Omental fat pad (tissue), 4 donors: ENCODE results near the gene AIF1. TPM values are rescaled to one million over a fixed set of nuclear protein-coding genes. Genes with fewer than 3 reads are reported as not detected.
A peak's percentile ranks its signal among the peaks of the same experiment; 100 is the strongest.

Experiments used
- ATAC-seq: fragments of 150-250 bp; one replicate; pipeline ENCODE4 v1.9.1; 2016; ENCODE audit warnings: mild to moderate bottlenecking, moderate library complexity; ENCODE audit not compliant: low FRiP score
- DNase-seq: peaks from one replicate; pipeline ENCODE4 v3.0.0-alpha.2; 2019; ENCODE audit warnings: low spot score
- total RNA-seq, 4 donors: library from RNA; depleted of rRNA; stranded (reverse); fragments of >200 nt; gene quantifications; one replicate each; pipeline ENCODE4 v1.1.0, GENCODE V29; 2016
- TF ChIP-seq, protein P1 (sequence below), 3 donors: fragments of 450-650 bp; IDR thresholded peaks; one replicate each; pipeline ENCODE4 v1.5.1; 2016 to 2017; ENCODE audit warnings: antibody characterized with exemption in 3 of 3, mild to moderate bottlenecking in 3 of 3, moderate library complexity in 2 of 3

The AIF1 gene
- total RNA-seq, 4 donors from 2014 or later, result 57.3 to 95.1 (median 81.8) TPM

DNA sequence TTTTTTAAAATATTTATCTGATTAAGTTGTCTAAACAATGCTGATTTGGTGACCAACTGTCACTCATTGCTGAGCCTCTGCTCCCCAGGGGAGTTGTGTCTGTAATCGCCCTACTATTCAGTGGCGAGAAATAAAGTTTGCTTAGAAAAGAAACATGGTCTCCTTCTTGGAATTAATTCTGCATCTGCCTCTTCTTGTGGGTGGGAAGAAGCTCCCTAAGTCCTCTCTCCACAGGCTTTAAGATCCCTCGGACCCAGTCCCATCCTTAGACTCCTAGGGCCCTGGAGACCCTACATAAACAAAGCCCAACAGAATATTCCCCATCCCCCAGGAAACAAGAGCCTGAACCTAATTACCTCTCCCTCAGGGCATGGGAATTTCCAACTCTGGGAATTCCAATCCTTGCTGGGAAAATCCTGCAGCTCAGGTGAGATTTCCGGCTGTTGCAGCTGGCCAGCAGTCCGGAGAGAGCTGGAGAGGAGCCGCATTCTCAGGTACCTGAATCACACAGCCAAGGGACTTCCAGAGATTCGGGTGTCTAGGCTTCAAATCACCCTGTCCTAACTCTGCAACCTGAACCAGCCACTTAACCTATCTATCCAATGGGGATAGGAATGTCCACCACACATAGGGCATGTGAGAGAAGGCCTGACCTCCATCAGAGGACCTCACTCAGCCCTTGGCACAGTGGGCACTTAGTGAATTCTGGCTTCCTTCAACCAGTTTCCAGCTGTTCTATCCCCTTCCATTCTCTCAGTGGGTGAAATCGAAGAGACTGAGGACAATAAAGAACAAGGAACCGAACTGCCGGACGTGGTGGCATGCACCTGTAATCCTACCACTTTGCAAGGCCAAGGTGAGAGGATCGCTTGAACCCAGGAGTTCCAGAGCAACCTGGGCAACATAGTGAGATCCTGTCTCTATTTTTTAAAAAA, 36.6 kb upstream of the AIF1 start:
- TF ChIP-seq, protein P1, sequence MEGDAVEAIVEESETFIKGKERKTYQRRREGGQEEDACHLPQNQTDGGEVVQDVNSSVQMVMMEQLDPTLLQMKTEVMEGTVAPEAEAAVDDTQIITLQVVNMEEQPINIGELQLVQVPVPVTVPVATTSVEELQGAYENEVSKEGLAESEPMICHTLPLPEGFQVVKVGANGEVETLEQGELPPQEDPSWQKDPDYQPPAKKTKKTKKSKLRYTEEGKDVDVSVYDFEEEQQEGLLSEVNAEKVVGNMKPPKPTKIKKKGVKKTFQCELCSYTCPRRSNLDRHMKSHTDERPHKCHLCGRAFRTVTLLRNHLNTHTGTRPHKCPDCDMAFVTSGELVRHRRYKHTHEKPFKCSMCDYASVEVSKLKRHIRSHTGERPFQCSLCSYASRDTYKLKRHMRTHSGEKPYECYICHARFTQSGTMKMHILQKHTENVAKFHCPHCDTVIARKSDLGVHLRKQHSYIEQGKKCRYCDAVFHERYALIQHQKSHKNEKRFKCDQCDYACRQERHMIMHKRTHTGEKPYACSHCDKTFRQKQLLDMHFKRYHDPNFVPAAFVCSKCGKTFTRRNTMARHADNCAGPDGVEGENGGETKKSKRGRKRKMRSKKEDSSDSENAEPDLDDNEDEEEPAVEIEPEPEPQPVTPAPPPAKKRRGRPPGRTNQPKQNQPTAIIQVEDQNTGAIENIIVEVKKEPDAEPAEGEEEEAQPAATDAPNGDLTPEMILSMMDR (IDR thresholded peaks at IDR 0.05), result no peak
- no peak for ATAC-seq
- no peak for DNase-seq

DNA sequence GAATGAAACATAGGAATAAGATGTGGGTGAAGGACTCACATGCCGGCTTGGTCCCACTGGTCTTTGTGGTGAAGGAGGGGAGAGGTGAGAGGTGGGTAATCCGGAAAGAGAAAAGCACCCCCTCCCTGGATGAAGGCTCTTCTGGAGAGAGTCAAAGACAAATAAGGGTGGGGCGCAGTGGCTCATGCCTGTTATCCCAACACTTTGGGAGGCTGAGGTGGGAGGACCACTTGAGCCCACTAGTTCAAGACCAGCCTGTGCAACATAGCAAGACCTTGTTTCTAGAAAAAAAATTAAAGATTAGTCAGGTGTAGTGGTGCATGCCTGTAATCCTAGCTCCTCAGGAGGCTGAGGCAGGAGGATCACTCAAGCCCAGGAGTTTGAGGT, 35.9 kb upstream of the AIF1 start:
- TF ChIP-seq, protein P1 (IDR thresholded peaks at IDR 0.05), result no peak
- DNase-seq, result no peak
- no peak for ATAC-seq

DNA sequence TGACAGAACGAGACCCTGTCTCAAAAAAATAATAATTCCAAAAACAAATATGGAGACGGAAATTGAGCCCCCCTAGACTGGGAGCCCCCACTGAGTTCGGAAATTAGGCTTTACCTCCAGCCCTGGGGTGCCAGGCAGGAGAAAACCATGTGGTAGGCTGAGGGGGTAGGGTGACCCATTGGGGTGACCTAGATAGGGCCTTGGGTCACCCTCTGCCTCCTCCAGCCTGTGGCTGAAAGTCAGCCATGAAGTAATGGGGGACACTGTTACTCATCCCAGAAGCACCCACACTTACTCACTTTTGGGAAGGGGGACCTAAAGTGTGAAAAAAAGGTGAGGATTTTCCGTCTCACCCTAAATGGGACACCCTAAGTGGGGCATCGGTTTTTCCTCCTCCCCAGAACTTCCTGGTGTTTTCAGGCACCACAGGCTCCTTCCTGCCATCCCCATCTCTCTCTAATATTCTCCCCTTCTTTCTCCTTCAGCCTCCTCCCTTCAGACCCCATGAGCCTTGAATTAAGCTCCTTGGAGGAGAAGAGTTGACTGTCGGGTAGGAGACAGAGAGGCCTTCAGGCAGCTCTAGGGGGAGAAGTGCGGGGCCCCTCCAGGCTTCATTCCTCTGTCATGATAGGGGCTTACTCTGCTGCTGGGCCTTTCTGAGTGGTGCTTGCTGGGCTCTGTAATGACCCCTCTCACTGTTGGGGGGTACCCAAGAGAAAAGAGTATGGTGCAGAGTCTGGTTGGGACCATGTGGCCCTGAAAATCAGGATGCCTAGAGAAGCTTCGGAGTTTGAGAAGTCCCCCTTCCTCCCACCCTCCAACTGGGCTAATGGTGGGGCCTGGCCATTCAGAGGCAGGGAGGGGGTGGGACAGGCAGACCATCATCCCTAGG, 35.2 kb upstream of the AIF1 start:
- ATAC-seq (no peak), DNase-seq (no peak)
- TF ChIP-seq, protein P1 (IDR thresholded peaks at IDR 0.05), result no peak

DNA sequence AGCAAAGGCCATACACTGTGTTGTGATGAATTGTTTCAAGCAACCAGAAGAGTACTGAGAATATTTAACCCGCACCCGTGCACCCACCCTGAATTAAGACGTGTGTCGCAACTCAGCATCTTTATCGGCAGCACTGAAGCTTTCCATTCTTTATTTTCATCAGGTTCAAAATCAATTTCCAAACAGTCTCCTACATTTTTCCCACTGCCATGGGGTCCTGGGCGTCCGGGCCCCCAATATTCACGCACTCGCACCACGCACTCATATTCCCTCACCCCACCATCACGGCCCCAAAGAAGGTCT, 34.6 kb upstream of the AIF1 start:
- ATAC-seq (no peak), DNase-seq (no peak)
- TF ChIP-seq, protein P1 (IDR thresholded peaks at IDR 0.05), result no peak

DNA sequence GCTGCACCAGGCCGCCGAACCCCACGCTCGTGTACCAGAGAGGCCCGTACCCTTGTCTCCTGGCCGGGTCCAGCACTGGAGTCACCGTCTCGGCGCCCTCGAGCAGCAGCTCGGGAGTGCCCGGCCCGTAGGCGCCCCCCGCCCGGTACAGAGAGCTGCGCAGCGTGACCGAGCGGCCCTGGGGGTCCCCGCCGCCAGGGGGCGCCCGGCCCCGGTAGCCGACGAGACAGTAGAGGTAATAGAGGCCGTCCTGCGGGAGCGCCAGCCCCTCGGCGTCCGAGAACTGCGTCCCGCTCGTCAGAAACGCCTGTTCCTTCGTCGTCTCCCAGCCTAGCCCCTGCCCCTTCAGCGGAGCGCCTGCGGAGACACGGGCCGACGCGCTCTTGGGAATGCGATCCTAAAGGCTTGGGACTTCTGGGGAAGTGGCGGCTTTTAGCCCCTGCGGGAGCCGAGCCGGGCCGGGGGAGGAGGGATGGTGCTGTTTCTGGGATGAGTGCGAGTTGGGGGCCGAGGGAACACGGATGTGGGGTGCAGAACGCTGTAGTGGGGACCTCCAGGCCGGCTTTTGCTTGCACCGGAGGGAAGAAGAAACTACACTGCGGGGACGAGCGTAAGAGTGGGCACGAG, 34.1 kb upstream of the AIF1 start:
- ATAC-seq (peak; percentile 97), DNase-seq (peak; percentile 75)
- TF ChIP-seq, protein P1 (IDR thresholded peaks at IDR 0.05), result peak in 2 of 3 donors; percentile 74 to 78

DNA sequence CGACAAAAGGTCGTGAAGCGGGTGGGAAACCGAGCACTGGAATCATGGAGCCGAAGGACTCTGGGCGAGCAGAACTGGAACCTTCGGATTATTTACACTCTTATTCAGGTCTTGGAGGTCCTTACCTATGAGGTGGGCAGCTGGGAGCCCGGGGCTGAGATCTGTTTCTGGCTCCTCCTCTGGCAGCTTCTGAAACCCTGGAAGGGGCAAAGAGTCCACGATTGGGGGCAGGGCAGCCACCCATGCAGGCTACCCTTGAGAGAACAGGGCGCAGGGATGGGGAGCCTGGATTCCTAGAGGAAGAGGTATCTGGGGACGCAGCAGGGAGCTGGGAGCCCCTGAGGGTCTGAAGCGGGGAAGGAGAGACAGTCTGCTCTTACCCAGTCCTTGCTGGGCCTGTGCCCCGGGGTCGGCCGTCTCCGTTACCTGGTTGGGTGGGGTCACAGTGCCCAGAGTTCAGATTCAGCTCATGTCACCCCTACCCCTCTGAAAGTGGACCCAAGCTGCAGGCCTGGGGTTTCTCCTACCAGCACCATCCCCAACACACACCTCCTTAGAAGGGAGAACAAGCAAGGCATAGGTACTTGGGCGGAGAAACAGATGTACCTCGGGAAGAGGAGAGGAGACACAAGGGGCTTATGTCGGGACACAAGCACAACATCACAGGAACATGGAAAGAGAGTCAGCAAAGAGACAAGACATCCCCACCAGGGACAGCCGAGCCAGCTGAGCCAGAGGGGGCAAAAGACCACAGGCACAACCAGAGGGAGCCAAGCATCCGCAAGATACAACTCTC, 33.4 kb upstream of the AIF1 start:
- DNase-seq (no peak), ATAC-seq (no peak)
- TF ChIP-seq, protein P1 (IDR thresholded peaks at IDR 0.05), result no peak
